ENCODE measurements around the gene ERF.
A peak's percentile ranks its signal among the peaks of the same experiment; 100 is the strongest.

Gene ERF

DNA sequence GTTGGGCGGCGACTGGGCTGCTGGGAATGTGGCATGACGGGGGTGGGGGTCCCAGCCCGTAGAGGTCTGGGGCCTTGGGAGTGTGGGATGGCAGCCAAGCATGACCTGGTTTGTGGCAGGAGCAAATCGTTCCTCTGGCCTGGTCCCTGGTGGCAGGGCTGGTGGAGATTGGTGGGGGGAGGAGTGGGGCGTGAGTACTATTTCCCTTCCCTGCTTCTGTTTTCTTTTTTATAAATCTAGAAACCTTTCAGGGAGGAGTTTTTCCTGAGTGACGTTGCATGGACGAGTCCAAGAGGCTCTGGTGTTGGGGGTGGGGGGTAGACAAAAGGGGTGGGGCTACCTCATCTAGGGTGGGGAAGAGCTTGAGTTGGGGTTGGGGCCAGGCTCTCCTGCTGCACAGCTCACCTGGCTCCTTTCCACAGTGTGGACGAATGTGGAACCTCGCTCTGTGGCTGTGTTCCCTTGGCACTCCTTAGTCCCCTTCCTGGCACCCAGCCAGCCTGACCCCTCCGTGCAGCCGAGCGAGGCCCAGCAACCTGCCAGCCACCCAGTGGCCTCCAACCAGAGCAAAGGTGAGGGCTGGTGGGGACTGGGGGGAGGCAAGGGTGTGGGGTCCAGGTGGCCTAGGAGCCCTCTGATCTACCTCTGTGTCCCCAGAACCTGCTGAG lies 31.6 kb upstream of the ERF start:
- H3K36me3 ChIP-seq (ENCODE audit: control insufficient read depth, insufficient read depth, low read length): peaks cover 31% of the 10 kb centered on the region
- H3K4me3 ChIP-seq (replicated peaks; ENCODE audit: low read depth, low read length): no peak overlapping the region
- no peaks in the 10 kb centered on the region for H3K27me3 ChIP-seq (replicated peaks; ENCODE audit: control insufficient read depth, insufficient read depth, low read length)
- TF ChIP-seq, protein P1, sequence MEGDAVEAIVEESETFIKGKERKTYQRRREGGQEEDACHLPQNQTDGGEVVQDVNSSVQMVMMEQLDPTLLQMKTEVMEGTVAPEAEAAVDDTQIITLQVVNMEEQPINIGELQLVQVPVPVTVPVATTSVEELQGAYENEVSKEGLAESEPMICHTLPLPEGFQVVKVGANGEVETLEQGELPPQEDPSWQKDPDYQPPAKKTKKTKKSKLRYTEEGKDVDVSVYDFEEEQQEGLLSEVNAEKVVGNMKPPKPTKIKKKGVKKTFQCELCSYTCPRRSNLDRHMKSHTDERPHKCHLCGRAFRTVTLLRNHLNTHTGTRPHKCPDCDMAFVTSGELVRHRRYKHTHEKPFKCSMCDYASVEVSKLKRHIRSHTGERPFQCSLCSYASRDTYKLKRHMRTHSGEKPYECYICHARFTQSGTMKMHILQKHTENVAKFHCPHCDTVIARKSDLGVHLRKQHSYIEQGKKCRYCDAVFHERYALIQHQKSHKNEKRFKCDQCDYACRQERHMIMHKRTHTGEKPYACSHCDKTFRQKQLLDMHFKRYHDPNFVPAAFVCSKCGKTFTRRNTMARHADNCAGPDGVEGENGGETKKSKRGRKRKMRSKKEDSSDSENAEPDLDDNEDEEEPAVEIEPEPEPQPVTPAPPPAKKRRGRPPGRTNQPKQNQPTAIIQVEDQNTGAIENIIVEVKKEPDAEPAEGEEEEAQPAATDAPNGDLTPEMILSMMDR (IDR thresholded peaks at IDR 0.05; ENCODE audit: insufficient read depth, low read length, poor library complexity, severe bottlenecking): no peak
- DNase-seq (ENCODE audit: extremely low read depth, insufficient read length): peak; percentile 20

DNA sequence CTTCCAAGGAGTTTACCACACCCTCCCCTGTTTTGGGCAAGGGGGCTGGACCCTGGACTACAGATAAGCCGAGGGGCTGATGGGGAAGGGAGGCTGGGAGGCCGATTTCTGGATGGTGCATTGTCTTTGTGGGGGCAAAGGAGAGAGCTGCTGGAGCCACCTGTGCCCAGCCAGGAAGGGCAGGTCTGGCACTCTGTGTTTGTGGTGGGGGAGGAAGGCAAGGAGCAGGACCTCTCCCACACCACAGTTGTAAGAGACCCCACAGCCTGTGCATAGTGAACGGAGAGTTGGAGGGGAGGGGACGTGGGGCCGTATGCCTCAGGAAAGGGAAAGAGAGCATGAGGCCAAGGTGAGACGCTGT lies 31.0 kb upstream of the ERF start:
- TF ChIP-seq, protein P1 (IDR thresholded peaks at IDR 0.05; ENCODE audit: insufficient read depth, low read length, poor library complexity, severe bottlenecking): no peak
- H3K27me3 ChIP-seq (replicated peaks; ENCODE audit: control insufficient read depth, insufficient read depth, low read length): no peaks in the 10 kb centered on the region
- H3K36me3 ChIP-seq (ENCODE audit: control insufficient read depth, insufficient read depth, low read length): peaks cover 28% of the 10 kb centered on the region
- peak overlapping the region; percentile 68 for H3K4me3 ChIP-seq (replicated peaks; ENCODE audit: low read depth, low read length)
- DNase-seq (ENCODE audit: extremely low read depth, insufficient read length): no peak

DNA sequence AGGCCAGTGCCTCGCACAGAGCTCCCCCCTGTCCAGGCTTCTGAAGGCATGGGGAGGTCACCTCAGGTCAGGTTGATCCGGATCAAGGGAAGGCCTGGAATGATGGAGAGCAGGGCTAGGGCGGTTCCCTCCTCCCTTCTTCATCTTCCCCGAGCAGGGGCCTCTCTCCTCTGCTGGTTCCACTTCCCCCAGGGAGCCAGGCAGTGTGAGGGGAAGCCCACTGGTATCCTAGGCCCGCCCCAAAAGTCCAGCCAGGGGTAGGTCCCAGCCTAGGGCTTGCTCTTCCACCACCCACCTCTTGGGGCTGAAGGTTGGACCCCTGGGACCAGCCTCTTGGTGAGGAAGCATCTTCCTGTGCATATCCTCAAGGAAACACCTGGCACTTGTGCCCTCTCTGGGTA lies 30.6 kb upstream of the ERF start:
- Histone ChIP-seq H3K27me3 (replicated peaks; ENCODE audit: control insufficient read depth, insufficient read depth, low read length) (no peaks in the 10 kb centered on the region), H3K36me3 (ENCODE audit: control insufficient read depth, insufficient read depth, low read length) (peaks cover 26% of the 10 kb centered on the region), H3K4me3 (replicated peaks; ENCODE audit: low read depth, low read length) (peak overlapping the region; percentile 68)
- TF ChIP-seq, protein P1 (IDR thresholded peaks at IDR 0.05; ENCODE audit: insufficient read depth, low read length, poor library complexity, severe bottlenecking): no peak
- DNase-seq (ENCODE audit: extremely low read depth, insufficient read length): peak; percentile 24

DNA sequence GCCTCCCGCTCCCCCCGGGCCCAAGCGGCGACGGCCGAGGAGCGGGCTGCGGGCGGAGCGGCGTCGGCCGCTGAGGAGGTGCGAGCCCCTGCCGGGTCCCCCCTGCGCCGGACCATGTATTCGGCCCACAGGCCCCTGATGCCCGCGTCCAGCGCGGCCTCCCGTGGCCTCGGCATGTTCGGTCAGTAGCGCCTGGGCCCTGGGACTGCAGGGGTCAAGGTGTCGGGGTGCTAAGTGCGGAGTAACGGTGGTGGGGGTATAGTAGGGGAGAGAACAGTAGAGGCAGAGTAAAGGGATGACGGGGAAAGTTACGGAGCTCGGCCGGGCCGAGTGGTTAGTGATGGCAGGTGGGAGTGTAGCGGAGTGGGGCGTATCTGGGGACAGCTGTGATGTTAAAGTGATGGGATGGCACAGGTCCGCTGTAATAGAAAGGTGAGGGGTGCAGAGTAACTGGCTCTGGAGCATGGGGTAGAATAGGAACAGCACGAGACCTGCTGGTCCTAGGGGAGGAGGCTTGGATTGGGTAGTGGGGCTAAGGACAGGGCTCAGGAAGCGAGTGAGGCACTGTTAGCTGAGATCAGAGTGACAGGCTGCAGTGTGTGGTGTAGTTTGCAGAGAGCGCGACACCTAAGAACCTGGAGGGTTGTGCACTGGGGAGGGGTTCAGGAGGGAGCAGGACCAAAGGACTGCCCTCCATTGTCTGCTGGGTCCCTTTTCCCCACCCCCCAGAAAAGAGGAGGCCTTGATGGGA lies 29.8 kb upstream of the ERF start:
- peaks cover 19% of the 10 kb centered on the region for H3K36me3 ChIP-seq (ENCODE audit: control insufficient read depth, insufficient read depth, low read length)
- no peaks in the 10 kb centered on the region for H3K27me3 ChIP-seq (replicated peaks; ENCODE audit: control insufficient read depth, insufficient read depth, low read length)
- H3K4me3 ChIP-seq (replicated peaks; ENCODE audit: low read depth, low read length): peak overlapping the region; percentile 68
- no peak for DNase-seq (ENCODE audit: extremely low read depth, insufficient read length)
- TF ChIP-seq, protein P1 (IDR thresholded peaks at IDR 0.05; ENCODE audit: insufficient read depth, low read length, poor library complexity, severe bottlenecking): no peak

DNA sequence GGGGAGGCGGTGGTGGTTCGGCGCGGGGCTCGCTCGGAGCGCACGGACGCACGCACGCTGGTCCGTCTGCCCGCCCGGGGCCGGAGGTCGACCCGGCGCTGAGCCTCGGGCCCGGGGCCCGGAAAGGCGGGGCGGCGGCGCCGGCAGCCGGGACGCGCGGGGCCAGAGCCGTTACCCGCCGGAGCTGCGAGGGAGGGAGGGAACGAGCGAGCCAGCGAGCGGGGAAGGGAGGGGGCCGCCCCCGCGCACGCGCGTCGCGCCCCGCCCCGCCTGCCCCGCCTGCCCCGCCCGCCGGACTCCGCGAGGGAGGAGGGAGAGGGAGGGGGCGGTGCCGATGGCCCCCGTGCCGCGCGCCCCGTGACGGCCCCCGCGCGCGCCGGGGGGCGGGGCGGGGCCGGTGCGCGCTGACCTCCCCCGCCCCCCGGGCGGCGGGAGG lies 29.2 kb upstream of the ERF start:
- peak; percentile 87 for DNase-seq (ENCODE audit: extremely low read depth, insufficient read length)
- TF ChIP-seq, protein P1 (IDR thresholded peaks at IDR 0.05; ENCODE audit: insufficient read depth, low read length, poor library complexity, severe bottlenecking): no peak
- Histone ChIP-seq H3K36me3 (ENCODE audit: control insufficient read depth, insufficient read depth, low read length) (peaks cover 12% of the 10 kb centered on the region), H3K4me3 (replicated peaks; ENCODE audit: low read depth, low read length) (peak overlapping the region; percentile 46), H3K27me3 (replicated peaks; ENCODE audit: control insufficient read depth, insufficient read depth, low read length) (no peaks in the 10 kb centered on the region)

Measured in GM06990 (cell line).